CD4-positive, alpha-beta T cell (primary cell): ENCODE data around the gene TENM4. TPM values are rescaled to one million over a fixed set of nuclear protein-coding genes. Genes with fewer than 3 reads are reported as not detected.

Source experiments
- ATAC-seq: fragments of 200-7000 bp; cut with Tn5 transposase; one replicate; pipeline ENCODE4 v1.10.0; 2022; ENCODE audit warnings: mild to moderate bottlenecking; ENCODE audit not compliant: poor library complexity
- CTCF ChIA-PET: fragments of 350-600 bp; sonication (Branson Sonifier 250); formaldehyde crosslinking; loops from one replicate; lab custom pipeline; 2021; ENCODE audit warnings: antibody characterized with exemption, inconsistent platforms; lab: Charles Lee
- POLR2A ChIA-PET: fragments of 350-600 bp; sonication (Branson Sonifier 250); formaldehyde crosslinking; loops from one replicate; lab custom pipeline; 2021; ENCODE audit warnings: antibody characterized with exemption, inconsistent platforms; lab: Charles Lee
- DNase-seq, 14 experiments: peaks; one replicate each; pipeline ENCODE4 v3.0.0-alpha.2; 2013 to 2020; ENCODE audit warnings: mixed read lengths in 2 of 14
- H3K27ac ChIP-seq, 2 donors: one replicate each; pipeline versions ENCODE4 v1.5.1 to v1.7.0; 2013; ENCODE audit warnings: low read length in 2 of 2, low read depth in 1 of 2, mild to moderate bottlenecking in 1 of 2
- H3K27me3 ChIP-seq, 2 experiments: 1 replicate in 1 of 2; 2 replicates in 1 of 2; pipeline versions ENCODE4 v1.6.1 to v1.7.0; 2013; ENCODE audit warnings: low read length in 2 of 2, control low read depth in 1 of 2, mild to moderate bottlenecking in 1 of 2, moderate library complexity in 1 of 2; ENCODE audit not compliant: insufficient read depth in 2 of 2, control insufficient read depth in 1 of 2
- H3K36me3 ChIP-seq: one replicate; pipeline ENCODE4 v1.6.1; 2013; ENCODE audit warnings: low read length, control low read depth; ENCODE audit not compliant: insufficient read depth
- H3K4me1 ChIP-seq: one replicate; pipeline ENCODE4 v1.6.1; 2013; ENCODE audit warnings: low read length, control low read depth; ENCODE audit not compliant: insufficient read depth
- H3K4me3 ChIP-seq: one replicate; pipeline ENCODE4 v1.5.1; 2013; ENCODE audit warnings: mild to moderate bottlenecking, low read length, moderate library complexity
- H3K9me3 ChIP-seq, 2 experiments: 1 replicate in 1 of 2; 2 replicates in 1 of 2; pipeline versions ENCODE4 v1.6.1 to v1.7.0; 2013; ENCODE audit warnings: low read length in 2 of 2, mild to moderate bottlenecking in 2 of 2, control low read depth in 1 of 2, moderate library complexity in 1 of 2; ENCODE audit not compliant: control insufficient read depth in 1 of 2, insufficient read depth in 1 of 2
- H3K27ac Mint-ChIP-seq: one replicate; pipeline ENCODE4 v1.8.0; 2020; ENCODE audit warnings: mixed read lengths
- H3K27me3 Mint-ChIP-seq: one replicate; pipeline ENCODE4 v1.8.0; 2021; ENCODE audit warnings: mixed read lengths
- H3K36me3 Mint-ChIP-seq: one replicate; pipeline ENCODE4 v1.8.0; 2021; ENCODE audit warnings: low read depth, mixed read lengths
- H3K4me1 Mint-ChIP-seq: one replicate; pipeline ENCODE4 v1.8.0; 2021; ENCODE audit warnings: low read depth, mixed read lengths
- H3K4me3 Mint-ChIP-seq: one replicate; pipeline ENCODE4 v1.8.0; 2020; ENCODE audit warnings: mild to moderate bottlenecking, mixed read lengths
- H3K9me3 Mint-ChIP-seq: one replicate; pipeline ENCODE4 v1.8.0; 2020; ENCODE audit warnings: mixed read lengths
- intact Hi-C, 2 experiments: fragments of 100-400 bp; cut with DNase I in 1 of 2; cut with micrococcal nuclease in 1 of 2; formaldehyde crosslinking; loops; one replicate each; pipeline versions ENCODE4 v1.15.1 to v1.9.0; 2023 to 2025; cut with DNase I, micrococcal nuclease
- total RNA-seq, 174 experiments: library from RNA in 2 of 174; stranded (reverse) in 2 of 174; gene quantifications; one replicate each; pipeline ENCODE4 v1.2.3 and lab custom pipeline; 2021 to 2026
- TF ChIP-seq, protein P1 (sequence below): fragments of 200-600 bp; IDR thresholded peaks from one replicate; pipeline ENCODE4 v1.8.0; 2022; ENCODE audit warnings: antibody characterized with exemption, mild to moderate bottlenecking

TENM4 gene
- total RNA-seq, 2 experiments from 2014 or later: 0.22 to 0.31 TPM

DNA sequence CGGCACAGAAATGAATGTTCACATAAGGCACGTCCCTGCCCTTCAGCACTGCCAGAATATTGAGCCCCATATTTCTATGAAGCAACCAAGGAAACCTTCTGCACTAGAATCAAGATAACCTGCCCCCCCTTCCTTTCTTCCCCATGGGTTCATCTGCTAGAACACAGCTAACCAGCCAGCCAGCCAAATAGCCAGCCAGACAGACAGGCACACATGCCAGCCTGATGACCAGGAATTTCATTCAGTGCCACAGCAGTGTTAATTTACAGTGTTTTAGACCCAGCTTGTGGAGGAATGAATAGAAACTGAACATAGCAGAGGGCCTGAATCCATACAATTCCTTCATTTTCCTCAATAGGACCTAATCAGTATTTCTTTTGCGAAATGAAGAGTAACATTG is 57.0 kb downstream of the TENM4 start:
- ATAC-seq (no peak), DNase-seq (no peak)
- Histone ChIP-seq H3K4me3 (no peak overlapping the region), H3K27ac (no peak overlapping the region), H3K27me3 (no peaks in the 10 kb centered on the region), H3K9me3 (peaks cover 0 to 5% of the 10 kb centered on the region in 2 experiments), H3K4me1 (no peaks in the 10 kb centered on the region), H3K36me3 (no peaks in the 10 kb centered on the region)
- Mint-ChIP-seq H3K9me3 (no peaks in the 10 kb centered on the region), H3K27me3 (no peaks in the 10 kb centered on the region), H3K36me3 (no peaks in the 10 kb centered on the region), H3K4me1 (no peaks in the 10 kb centered on the region), H3K27ac (no peak overlapping the region), H3K4me3 (no peak overlapping the region)
- TF ChIP-seq, protein P1, sequence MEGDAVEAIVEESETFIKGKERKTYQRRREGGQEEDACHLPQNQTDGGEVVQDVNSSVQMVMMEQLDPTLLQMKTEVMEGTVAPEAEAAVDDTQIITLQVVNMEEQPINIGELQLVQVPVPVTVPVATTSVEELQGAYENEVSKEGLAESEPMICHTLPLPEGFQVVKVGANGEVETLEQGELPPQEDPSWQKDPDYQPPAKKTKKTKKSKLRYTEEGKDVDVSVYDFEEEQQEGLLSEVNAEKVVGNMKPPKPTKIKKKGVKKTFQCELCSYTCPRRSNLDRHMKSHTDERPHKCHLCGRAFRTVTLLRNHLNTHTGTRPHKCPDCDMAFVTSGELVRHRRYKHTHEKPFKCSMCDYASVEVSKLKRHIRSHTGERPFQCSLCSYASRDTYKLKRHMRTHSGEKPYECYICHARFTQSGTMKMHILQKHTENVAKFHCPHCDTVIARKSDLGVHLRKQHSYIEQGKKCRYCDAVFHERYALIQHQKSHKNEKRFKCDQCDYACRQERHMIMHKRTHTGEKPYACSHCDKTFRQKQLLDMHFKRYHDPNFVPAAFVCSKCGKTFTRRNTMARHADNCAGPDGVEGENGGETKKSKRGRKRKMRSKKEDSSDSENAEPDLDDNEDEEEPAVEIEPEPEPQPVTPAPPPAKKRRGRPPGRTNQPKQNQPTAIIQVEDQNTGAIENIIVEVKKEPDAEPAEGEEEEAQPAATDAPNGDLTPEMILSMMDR: no peak
- intact Hi-C loops: no loop called here
- CTCF ChIA-PET: no interaction called here
- POLR2A ChIA-PET: no interaction called here

DNA sequence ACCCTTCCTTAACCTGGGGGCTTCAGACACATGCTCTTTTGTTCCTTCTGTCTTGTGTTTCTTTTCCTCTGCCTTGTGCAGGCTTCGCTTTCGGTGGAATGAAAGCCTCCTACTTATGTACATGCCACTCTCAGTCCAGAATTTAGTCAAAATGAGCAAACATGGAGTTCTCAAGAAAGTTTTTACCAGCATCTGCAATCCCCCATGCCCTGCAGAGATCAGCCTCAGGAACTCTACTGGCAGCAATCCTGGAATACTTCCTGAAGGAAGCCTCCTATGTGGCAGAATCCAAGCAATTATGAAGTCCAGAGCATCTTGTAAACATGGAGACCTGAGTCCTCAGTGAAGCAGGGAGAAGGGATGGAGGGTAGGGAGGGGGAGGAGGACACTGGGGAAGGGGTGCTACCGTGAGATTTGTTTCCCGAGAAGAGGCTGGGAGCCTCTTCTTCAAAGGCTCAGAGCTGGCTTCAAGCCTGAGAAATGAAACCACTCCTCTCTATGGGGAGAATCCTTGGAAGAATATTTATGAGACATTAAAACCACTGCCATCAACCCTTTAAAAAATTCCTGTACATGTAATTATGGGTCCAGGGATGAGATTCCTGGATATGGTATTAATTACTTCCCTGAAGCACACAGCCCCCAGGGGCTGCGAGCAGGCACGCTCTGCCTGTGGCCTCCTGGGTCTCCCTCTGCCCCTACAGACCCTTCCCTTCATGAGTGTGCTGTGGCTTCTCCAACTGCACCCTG is 58.4 kb downstream of the TENM4 start:
- no peaks in the 10 kb centered on the region for H3K4me1 Mint-ChIP-seq

DNA sequence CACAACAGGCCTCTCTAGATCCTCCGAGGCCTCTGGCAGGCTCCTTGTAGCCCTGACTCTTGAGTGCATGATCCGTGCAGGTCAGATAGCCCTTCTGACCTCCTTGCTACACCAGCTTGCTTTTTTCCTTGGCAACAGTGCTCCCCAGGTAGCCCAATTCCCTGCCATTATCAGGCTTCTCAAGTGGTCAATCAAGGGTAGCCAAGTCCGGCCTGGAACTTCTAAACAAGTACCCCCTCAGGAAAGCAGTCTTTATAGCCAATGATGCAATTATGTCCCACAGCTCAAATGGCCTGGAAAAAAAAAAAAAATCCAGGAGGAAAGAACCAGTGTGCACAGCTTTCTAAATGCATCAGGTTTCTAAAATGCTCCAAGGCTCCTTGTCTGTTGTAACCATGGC is 59.8 kb downstream of the TENM4 start:
- H3K27me3 Mint-ChIP-seq: no peaks in the 10 kb centered on the region
- H3K27ac ChIP-seq: no peak overlapping the region
- no peaks in the 10 kb centered on the region for H3K4me1 Mint-ChIP-seq
- H3K27ac Mint-ChIP-seq: no peak overlapping the region
- no peaks in the 10 kb centered on the region for H3K4me1 ChIP-seq
- DNase-seq: no peak
- peaks cover 0 to 8% of the 10 kb centered on the region in 2 experiments for H3K9me3 ChIP-seq
- POLR2A ChIA-PET: no interaction called here
- peaks cover 0 to 4% of the 10 kb centered on the region in 2 experiments for H3K27me3 ChIP-seq
- H3K9me3 Mint-ChIP-seq: no peaks in the 10 kb centered on the region
- intact Hi-C loops: no loop called here
- ATAC-seq: no peak
- H3K4me3 Mint-ChIP-seq: no peak overlapping the region
- H3K4me3 ChIP-seq: no peak overlapping the region
- CTCF ChIA-PET: no interaction called here
- no peaks in the 10 kb centered on the region for H3K36me3 ChIP-seq
- no peaks in the 10 kb centered on the region for H3K36me3 Mint-ChIP-seq
- TF ChIP-seq, protein P1: no peak

More for the DNA sequence above, 58.4 kb downstream of the TENM4 start:
- no peak overlapping the region for H3K27ac Mint-ChIP-seq
- H3K9me3 Mint-ChIP-seq: no peaks in the 10 kb centered on the region
- peaks cover 0 to 4% of the 10 kb centered on the region in 2 experiments for H3K27me3 ChIP-seq
- POLR2A ChIA-PET: no interaction called here
- CTCF ChIA-PET: no interaction called here
- DNase-seq (no peak), ATAC-seq (no peak)
- H3K4me3 Mint-ChIP-seq: no peak overlapping the region
- no peak overlapping the region for H3K27ac ChIP-seq
- intact Hi-C loops: no loop called here
- no peaks in the 10 kb centered on the region for H3K36me3 ChIP-seq
- no peak overlapping the region for H3K4me3 ChIP-seq
- H3K9me3 ChIP-seq: peaks cover 0 to 8% of the 10 kb centered on the region in 2 experiments
- H3K4me1 ChIP-seq: no peaks in the 10 kb centered on the region
- H3K36me3 Mint-ChIP-seq: no peaks in the 10 kb centered on the region
- TF ChIP-seq, protein P1: no peak
- H3K27me3 Mint-ChIP-seq: no peaks in the 10 kb centered on the region
